Omental fat pad (tissue), 4 donors: ENCODE data around the gene RSPH10B2. TPM values are rescaled to one million over a fixed set of nuclear protein-coding genes. Genes with fewer than 3 reads are reported as not detected.
"Not testable (repeated sequence)": the region's sequence is repeated elsewhere in the genome, so short reads cannot be mapped to it uniquely, and the experiment has no call there.

ENCODE experiments used
- ATAC-seq: fragments of 150-250 bp; one replicate; pipeline ENCODE4 v1.9.1; 2016; ENCODE audit warnings: mild to moderate bottlenecking, moderate library complexity; ENCODE audit not compliant: low FRiP score
- DNase-seq: peaks from one replicate; pipeline ENCODE4 v3.0.0-alpha.2; 2019; ENCODE audit warnings: low spot score
- CTCF ChIP-seq, 3 donors: fragments of 450-650 bp; IDR thresholded peaks; one replicate each; pipeline ENCODE4 v1.5.1; 2016 to 2017; ENCODE audit warnings: antibody characterized with exemption in 3 of 3, mild to moderate bottlenecking in 3 of 3, moderate library complexity in 2 of 3
- total RNA-seq, 4 donors: library from RNA; depleted of rRNA; stranded (reverse); fragments of >200 nt; gene quantifications; one replicate each; pipeline ENCODE4 v1.1.0, GENCODE V29; 2016

The RSPH10B2 gene
- total RNA-seq, 4 donors from 2014 or later, result 0.93 TPM; not detected in 3

- DNase-seq (no peak), ATAC-seq (no peak)
- TF ChIP-seq CTCF (IDR thresholded peaks at IDR 0.05), result no peak
These were observed 77.3 kb downstream of the RSPH10B2 start for GRCh38 chr7:6831018-6831725.

DNA sequence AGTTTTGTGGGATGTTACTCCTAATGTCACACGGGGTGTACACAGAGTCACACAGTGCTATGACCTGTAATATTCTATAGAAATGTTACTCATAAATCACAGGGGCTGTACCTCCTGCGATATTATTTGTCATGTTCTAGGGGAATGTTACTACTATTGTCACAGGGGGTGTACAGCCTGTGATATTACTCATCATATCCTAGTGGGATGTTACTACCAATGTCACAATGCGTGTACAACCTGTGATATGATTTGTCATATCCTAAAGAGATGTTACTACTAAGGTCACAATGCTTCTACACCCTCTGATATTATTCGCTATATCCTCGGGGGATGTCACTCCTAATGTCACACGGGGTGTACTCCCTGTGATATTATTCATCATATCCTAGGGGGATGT, 79.7 kb downstream of the RSPH10B2 start:
- no peak for TF ChIP-seq CTCF (IDR thresholded peaks at IDR 0.05)
- no peak for ATAC-seq
- no peak for DNase-seq

- not testable (repeated sequence) for DNase-seq, ATAC-seq
These were observed 81.6 kb downstream of the RSPH10B2 start for GRCh38 chr7:6835521-6835920.

DNA sequence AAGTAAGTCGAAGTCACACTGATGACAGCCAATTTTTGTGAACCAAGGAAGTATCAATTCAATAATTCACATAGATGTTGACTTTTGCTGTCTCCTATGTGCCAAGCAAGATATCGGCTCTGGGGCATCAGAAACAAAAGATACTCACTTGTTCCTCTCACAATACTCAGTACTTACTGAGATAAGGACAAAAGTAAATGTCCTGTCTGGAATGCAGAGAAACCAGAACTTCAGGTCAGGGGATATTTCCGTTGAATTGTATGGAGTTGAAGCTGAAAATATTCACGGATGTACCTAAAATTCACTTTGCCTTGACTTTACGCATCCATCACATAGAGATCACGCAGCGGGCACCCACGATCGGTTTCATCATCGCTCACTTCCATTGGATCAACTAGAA, 83.2 kb downstream of the RSPH10B2 start:
- not testable (repeated sequence) for DNase-seq, ATAC-seq

GRCh38 chr7:6842278-6842921, 88.5 kb downstream of the RSPH10B2 start:
- not testable (repeated sequence) for ATAC-seq, DNase-seq

DNA sequence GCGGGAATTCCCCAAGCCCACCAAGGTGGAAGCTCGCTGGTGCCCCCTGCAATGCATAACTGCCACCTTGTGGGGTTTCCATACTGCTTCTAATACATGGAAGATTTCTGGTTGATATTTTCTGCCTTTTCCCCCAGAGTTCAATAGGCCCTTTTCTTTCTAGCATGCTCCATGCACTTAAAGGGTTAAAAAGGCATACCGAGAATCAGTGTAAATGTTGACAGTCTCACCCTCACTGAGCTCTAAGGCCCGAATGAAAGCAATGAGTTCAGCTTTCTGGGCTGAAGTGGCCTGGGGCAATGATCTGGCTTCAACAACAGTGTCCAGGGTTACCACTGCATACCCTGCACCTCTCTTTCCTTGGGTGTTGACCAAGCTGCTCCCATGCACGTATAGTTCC, 89.2 kb downstream of the RSPH10B2 start:
- not testable (repeated sequence) for ATAC-seq, DNase-seq

GRCh38 chr7:6843654-6844053, 89.8 kb downstream of the RSPH10B2 start:
- DNase-seq, ATAC-seq: not testable (repeated sequence)

GRCh38 chr7:6845971-6846449, 92.1 kb downstream of the RSPH10B2 start:
- not testable (repeated sequence) for ATAC-seq, DNase-seq

GRCh38 chr7:6847751-6848150, 93.8 kb downstream of the RSPH10B2 start:
- not testable (repeated sequence) for DNase-seq, ATAC-seq

Other genes starting within 250 kb of the RSPH10B2 start
- not detected for gene GRID2IP, start 202.6 kb upstream of the RSPH10B2 start, total RNA-seq
- 10 to 100 TPM; 30.6 to 52.3 (median 42.3) TPM for gene ZDHHC4, start 176.6 kb upstream of the RSPH10B2 start, total RNA-seq
- gene INTS15, start 164.1 kb upstream of the RSPH10B2 start, total RNA-seq, result 10 to 100 TPM; 20.2 to 45.1 (median 24.1) TPM
- 1 to 10 TPM; 4.1 to 5.6 (median 4.7) TPM for gene ZNF853, start 138.5 kb upstream of the RSPH10B2 start, total RNA-seq
- 10 to 100 TPM; 14.4 to 27.5 (median 18.8) TPM for gene ZNF316, start 116.8 kb upstream of the RSPH10B2 start, total RNA-seq
- 10 to 100 TPM; 11.1 to 27.6 (median 16.1) TPM for gene ZNF12, start 47.2 kb upstream of the RSPH10B2 start, total RNA-seq
- gene CCZ1B, start 72.2 kb downstream of the RSPH10B2 start, total RNA-seq, result 10 to 100 TPM; 25.7 to 59.9 (median 28.2) TPM